Astrocyte (in vitro differentiated cells and primary cell): ENCODE results near the gene NDUFS7. TPM values are rescaled to one million over a fixed set of nuclear protein-coding genes. Genes with fewer than 3 reads are reported as not detected.

Experiments used
- DNase-seq: peaks from one replicate; pipeline ENCODE4 v3.0.0-alpha.2; 2010; ENCODE audit warnings: low read depth
- FAIRE-seq: peaks from 2 replicates; lab custom pipeline; 2011; peaks lifted over from hg19 to GRCh38; lab: Jason Lieb, UNC
- H2AFZ ChIP-seq: 2 replicates; pipeline ENCODE4 v1.6.0; 2012; ENCODE audit warnings: low read depth, low read length, inconsistent platforms
- H3K27ac ChIP-seq: 2 replicates; pipeline ENCODE4 v1.5.1; 2011; ENCODE audit warnings: low read depth, low read length, inconsistent platforms
- H3K27me3 ChIP-seq: 2 replicates; pipeline ENCODE4 v1.6.0; 2011; ENCODE audit warnings: low read length, inconsistent platforms; ENCODE audit not compliant: insufficient read depth
- H3K36me3 ChIP-seq: 2 replicates; pipeline ENCODE4 v1.5.1; 2011; ENCODE audit warnings: low read length, inconsistent platforms; ENCODE audit not compliant: insufficient read depth
- H3K4me1 ChIP-seq: 2 replicates; pipeline ENCODE4 v1.5.1; 2011; ENCODE audit warnings: low read length, inconsistent platforms; ENCODE audit not compliant: insufficient read depth
- H3K4me2 ChIP-seq: 2 replicates; pipeline ENCODE4 v1.6.0; 2012; ENCODE audit warnings: low read length, inconsistent platforms
- H3K4me3 ChIP-seq: 2 replicates; pipeline ENCODE4 v1.5.1; 2011; ENCODE audit warnings: low read depth, mild to moderate bottlenecking, low read length, inconsistent platforms; ENCODE audit not compliant: insufficient read depth
- H3K79me2 ChIP-seq: 2 replicates; pipeline ENCODE4 v1.6.0; 2012; ENCODE audit warnings: mild to moderate bottlenecking, low read length, inconsistent platforms; ENCODE audit not compliant: insufficient read depth
- H3K9ac ChIP-seq: 2 replicates; pipeline ENCODE4 v1.6.0; 2012; ENCODE audit warnings: mild to moderate bottlenecking, low read length, inconsistent platforms
- H3K9me3 ChIP-seq: 2 replicates; pipeline ENCODE4 v1.5.1; 2012; ENCODE audit warnings: low read depth, mild to moderate bottlenecking, low read length, inconsistent platforms; ENCODE audit not compliant: insufficient read depth
- H4K20me1 ChIP-seq: 2 replicates; pipeline ENCODE4 v1.6.0; 2012; ENCODE audit warnings: low read length, inconsistent platforms; ENCODE audit not compliant: insufficient read depth
- H3K27ac Mint-ChIP-seq: one replicate; pipeline ENCODE4 v1.8.0; 2021; ENCODE audit warnings: mild to moderate bottlenecking, mixed read lengths; ENCODE audit not compliant: unreplicated experiment
- H3K27me3 Mint-ChIP-seq: one replicate; pipeline ENCODE4 v1.8.0; 2021; ENCODE audit warnings: low read depth, mixed read lengths; ENCODE audit not compliant: unreplicated experiment
- H3K36me3 Mint-ChIP-seq: one replicate; pipeline ENCODE4 v1.8.0; 2021; ENCODE audit warnings: low read depth, mixed read lengths; ENCODE audit not compliant: unreplicated experiment
- H3K4me1 Mint-ChIP-seq: one replicate; pipeline ENCODE4 v1.8.0; 2021; ENCODE audit warnings: low read depth, mixed read lengths; ENCODE audit not compliant: unreplicated experiment
- H3K4me3 Mint-ChIP-seq: one replicate; pipeline ENCODE4 v1.8.0; 2021; ENCODE audit warnings: mild to moderate bottlenecking, moderate library complexity, mixed read lengths; ENCODE audit not compliant: unreplicated experiment
- H3K9me3 Mint-ChIP-seq: one replicate; pipeline ENCODE4 v1.8.0; 2021; ENCODE audit warnings: mild to moderate bottlenecking, mixed read lengths; ENCODE audit not compliant: unreplicated experiment
- CTCF ChIP-seq: IDR thresholded peaks from 2 replicates; pipeline ENCODE4 v1.5.1; 2011; ENCODE audit warnings: low read depth, mild to moderate bottlenecking, inconsistent platforms, low read length, moderate library complexity; ENCODE audit not compliant: insufficient read depth
- EZH2 ChIP-seq: IDR thresholded peaks from 2 replicates; pipeline ENCODE4 v1.6.1; 2012; ENCODE audit warnings: mild to moderate bottlenecking, low read length, inconsistent platforms; ENCODE audit not compliant: insufficient read depth
- total RNA-seq: library from RNA; stranded (reverse); gene quantifications from 2 replicates; pipeline ENCODE4 v1.2.1, GENCODE V29; 2021

The NDUFS7 gene
- total RNA-seq, 1 donor from 2014 or later = 64.0 TPM

GRCh38 chr19:1379126-1379905 is 4.4 kb upstream of the NDUFS7 start:
- peaks cover 9% of the 10 kb centered on the region for H3K36me3 Mint-ChIP-seq
- TF ChIP-seq CTCF (no peak), EZH2 (no peak)
- Histone ChIP-seq H3K9ac (no peak overlapping the region), H3K4me2 (no peak overlapping the region), H3K4me1 (peaks cover 2% of the 10 kb centered on the region), H3K36me3 (peaks cover 3% of the 10 kb centered on the region), H3K27ac (no peak overlapping the region), H4K20me1 (peaks cover 32% of the 10 kb centered on the region), H3K79me2 (peaks cover 6% of the 10 kb centered on the region), H2AFZ (no peak overlapping the region), H3K4me3 (no peak overlapping the region), H3K27me3 (no peaks in the 10 kb centered on the region), H3K9me3 (no peaks in the 10 kb centered on the region)
- no peak overlapping the region for H3K4me3 Mint-ChIP-seq
- no peaks in the 10 kb centered on the region for H3K9me3 Mint-ChIP-seq
- no peak overlapping the region for H3K27ac Mint-ChIP-seq
- DNase-seq (no peak), FAIRE-seq (no peak)
- peaks cover 3% of the 10 kb centered on the region for H3K4me1 Mint-ChIP-seq
- H3K27me3 Mint-ChIP-seq = no peaks in the 10 kb centered on the region

DNA sequence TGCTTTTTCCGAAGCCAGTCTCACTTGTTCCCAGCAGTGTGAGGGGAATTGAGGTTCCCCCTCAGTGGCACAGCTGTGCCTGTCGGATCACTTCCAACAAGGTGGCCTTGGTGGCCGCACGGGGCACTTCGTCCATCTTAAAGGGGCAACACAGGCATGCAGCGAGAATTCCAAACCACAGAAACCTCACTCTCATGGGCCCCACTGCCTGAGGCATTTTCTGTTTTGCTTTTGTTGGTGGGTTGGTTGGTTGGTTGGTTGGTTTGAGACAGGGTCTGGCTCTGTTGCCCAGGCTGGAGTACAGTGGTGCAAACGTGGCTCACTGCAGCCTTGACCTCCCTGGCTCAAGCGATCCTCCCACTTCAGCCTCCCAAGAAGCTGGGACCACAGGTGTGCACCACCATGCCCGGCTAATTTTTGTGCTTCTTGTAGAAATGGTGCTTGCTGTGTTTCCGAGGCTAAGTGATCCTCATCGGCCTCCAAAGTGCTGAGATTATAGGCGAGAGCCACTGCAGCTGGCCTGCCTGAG is 3.7 kb upstream of the NDUFS7 start:
- Histone ChIP-seq H4K20me1 (peaks cover 32% of the 10 kb centered on the region), H3K4me3 (no peak overlapping the region), H2AFZ (no peak overlapping the region), H3K9me3 (no peaks in the 10 kb centered on the region), H3K9ac (no peak overlapping the region), H3K79me2 (peaks cover 13% of the 10 kb centered on the region), H3K4me2 (no peak overlapping the region), H3K27ac (no peak overlapping the region), H3K4me1 (peaks cover 6% of the 10 kb centered on the region), H3K36me3 (peaks cover 3% of the 10 kb centered on the region), H3K27me3 (no peaks in the 10 kb centered on the region)
- DNase-seq (no peak), FAIRE-seq (no peak)
- Mint-ChIP-seq H3K4me3 (no peak overlapping the region), H3K4me1 (peaks cover 3% of the 10 kb centered on the region), H3K9me3 (no peaks in the 10 kb centered on the region), H3K27ac (no peak overlapping the region), H3K27me3 (no peaks in the 10 kb centered on the region), H3K36me3 (peaks cover 7% of the 10 kb centered on the region)
- TF ChIP-seq CTCF (no peak), EZH2 (no peak)

- Mint-ChIP-seq H3K36me3 (no peaks in the 10 kb centered on the region), H3K9me3 (no peaks in the 10 kb centered on the region), H3K4me3 (no peak overlapping the region), H3K27me3 (no peaks in the 10 kb centered on the region), H3K27ac (no peak overlapping the region), H3K4me1 (peaks cover 3% of the 10 kb centered on the region)
- H4K20me1 ChIP-seq = peaks cover 27% of the 10 kb centered on the region
- peaks cover 28% of the 10 kb centered on the region for H3K79me2 ChIP-seq
- H3K27ac ChIP-seq = no peak overlapping the region
- FAIRE-seq (no peak), DNase-seq (no peak)
- H3K4me3 ChIP-seq = no peak overlapping the region
- no peaks in the 10 kb centered on the region for H3K27me3 ChIP-seq
- no peak overlapping the region for H2AFZ ChIP-seq
- H3K4me2 ChIP-seq = no peak overlapping the region
- no peak overlapping the region for H3K9ac ChIP-seq
- TF ChIP-seq EZH2 (no peak), CTCF (no peak)
- no peaks in the 10 kb centered on the region for H3K9me3 ChIP-seq
- peaks cover 6% of the 10 kb centered on the region for H3K4me1 ChIP-seq
- H3K36me3 ChIP-seq = no peaks in the 10 kb centered on the region
Measured at GRCh38 chr19:1382250-1382649, 1.5 kb upstream of the NDUFS7 start.
